ENCODE results near the gene VTA1. TPM values are rescaled to one million over a fixed set of nuclear protein-coding genes. Genes with fewer than 3 reads are reported as not detected.
A peak's percentile ranks its signal among the peaks of the same experiment; 100 is the strongest.
"Not testable (repeated sequence)": the region's sequence is repeated elsewhere in the genome, so short reads cannot be mapped to it uniquely, and the experiment has no call there.

The VTA1 gene
- total RNA-seq, 4 donors from 2014 or later: 25.7 to 37.9 (median 28.2) TPM

- WGBS: 25% methylated on average over 1 of the region's 1 CpG
- intact Hi-C loops (cut with DNase I): no loop called here
Measured at GRCh38 chr6:142187209-142187608, 40.1 kb downstream of the VTA1 start.

GRCh38 chr6:142188341-142188740, 41.3 kb downstream of the VTA1 start:
- TF ChIP-seq CTCF (IDR thresholded peaks at IDR 0.05): peak in 1 of 3 experiments; percentile 18
- intact Hi-C loops (cut with DNase I); H3K27me3 ChIP-seq; H3K27ac ChIP-seq (replicated peaks in 1 of 4); H3K9me3 ChIP-seq; DNase-seq (ENCODE audit: extremely low spot score); H3K4me3 ChIP-seq: not testable (repeated sequence)
- Histone ChIP-seq H3K36me3 (peaks cover 0 to 18% (median 8%) of the 10 kb centered on the region in 4 donors), H3K4me1 (peaks cover 6 to 11% (median 10%) of the 10 kb centered on the region in 4 donors)
- 93% methylated on average over 8 of the region's 8 CpGs for WGBS

More at GRCh38 chr6:142187209-142187608, 40.1 kb downstream of the VTA1 start:
- TF ChIP-seq CTCF (IDR thresholded peaks at IDR 0.05) (no peak), EP300 (IDR thresholded peaks at IDR 0.05) (no peak), POLR2AphosphoS5 (IDR thresholded peaks at IDR 0.05) (no peak), POLR2A (IDR thresholded peaks at IDR 0.05; ENCODE audit: low read depth) (no peak)
- Histone ChIP-seq H3K4me3 (no peak overlapping the region), H3K36me3 (peaks cover 0 to 18% (median 8%) of the 10 kb centered on the region in 4 donors), H3K27ac (replicated peaks in 1 of 4) (no peak overlapping the region), H3K4me1 (peaks cover 6 to 11% (median 10%) of the 10 kb centered on the region in 4 donors), H3K9me3 (no peaks in the 10 kb centered on the region), H3K27me3 (no peaks in the 10 kb centered on the region)
- DNase-seq (ENCODE audit: extremely low spot score): no peak

GRCh38 chr6:142189057-142189456, 42.0 kb downstream of the VTA1 start:
- intact Hi-C loops (cut with DNase I): no loop called here
- Histone ChIP-seq H3K36me3 (peaks cover 0 to 18% (median 8%) of the 10 kb centered on the region in 4 donors), H3K27me3 (no peaks in the 10 kb centered on the region), H3K4me1 (peaks cover 6 to 11% (median 10%) of the 10 kb centered on the region in 4 donors), H3K27ac (replicated peaks in 1 of 4) (no peak overlapping the region), H3K9me3 (no peaks in the 10 kb centered on the region), H3K4me3 (no peak overlapping the region)
- 95% methylated on average over 2 of the region's 2 CpGs for WGBS
- TF ChIP-seq POLR2A (IDR thresholded peaks at IDR 0.05; ENCODE audit: low read depth): no peak
- no peak for DNase-seq (ENCODE audit: extremely low spot score)

- Histone ChIP-seq H3K9me3 (no peaks in the 10 kb centered on the region), H3K27me3 (no peaks in the 10 kb centered on the region), H3K36me3 (peaks cover 0 to 18% (median 8%) of the 10 kb centered on the region in 4 donors), H3K27ac (replicated peaks in 1 of 4) (no peak overlapping the region), H3K4me3 (no peak overlapping the region), H3K4me1 (peaks cover 0 to 2% (median under 1%) of the 10 kb centered on the region in 4 donors)
- TF ChIP-seq POLR2A (IDR thresholded peaks at IDR 0.05; ENCODE audit: low read depth): no peak
- 89% methylated on average over 1 of the region's 1 CpG for WGBS
- DNase-seq (ENCODE audit: extremely low spot score): no peak
- intact Hi-C loops (cut with DNase I): no loop called here
Measured at GRCh38 chr6:142192343-142192742, 45.3 kb downstream of the VTA1 start.

GRCh38 chr6:142193621-142194020, 46.6 kb downstream of the VTA1 start:
- Histone ChIP-seq H3K4me1 (no peaks in the 10 kb centered on the region), H3K27ac (replicated peaks in 1 of 4) (no peak overlapping the region), H3K9me3 (no peaks in the 10 kb centered on the region), H3K27me3 (no peaks in the 10 kb centered on the region), H3K36me3 (peaks cover 0 to 22% (median 10%) of the 10 kb centered on the region in 4 donors), H3K4me3 (no peak overlapping the region)
- intact Hi-C loops (cut with DNase I): no loop called here
- TF ChIP-seq CTCF (IDR thresholded peaks at IDR 0.05): no peak
- TF ChIP-seq POLR2A (IDR thresholded peaks at IDR 0.05; ENCODE audit: low read depth): no peak
- TF ChIP-seq POLR2AphosphoS5 (IDR thresholded peaks at IDR 0.05): no peak
- TF ChIP-seq EP300 (IDR thresholded peaks at IDR 0.05): no peak
- no peak for DNase-seq (ENCODE audit: extremely low spot score)

GRCh38 chr6:142195862-142196541, 48.9 kb downstream of the VTA1 start:
- Histone ChIP-seq H3K27ac (replicated peaks in 1 of 4) (no peak overlapping the region), H3K4me3 (no peak overlapping the region), H3K27me3 (no peaks in the 10 kb centered on the region), H3K4me1 (no peaks in the 10 kb centered on the region), H3K9me3 (no peaks in the 10 kb centered on the region), H3K36me3 (peaks cover 0 to 20% (median 8%) of the 10 kb centered on the region in 4 donors)
- WGBS: 94% methylated on average over 4 of the region's 4 CpGs
- intact Hi-C loops (cut with DNase I): no loop called here
- no peak for DNase-seq (ENCODE audit: extremely low spot score)
- TF ChIP-seq POLR2AphosphoS5 (IDR thresholded peaks at IDR 0.05): no peak
- no peak for TF ChIP-seq CTCF (IDR thresholded peaks at IDR 0.05)
- no peak for TF ChIP-seq POLR2A (IDR thresholded peaks at IDR 0.05; ENCODE audit: low read depth)
- no peak for TF ChIP-seq EP300 (IDR thresholded peaks at IDR 0.05)

All from esophagus muscularis mucosa (tissue), 4 donors.